ENCODE results near the gene FBXO36.
"Not testable (repeated sequence)": the region's sequence is repeated elsewhere in the genome, so short reads cannot be mapped to it uniquely, and the experiment has no call there.

Gene FBXO36

GRCh38 chr2:229914171-229914570 lies 8.1 kb upstream of the FBXO36 start:
- DNase-seq, result no peak

- no peak for DNase-seq
Observed at GRCh38 chr2:229917793-229918192, 4.5 kb upstream of the FBXO36 start.

GRCh38 chr2:229920011-229920641 lies 2.2 kb upstream of the FBXO36 start:
- DNase-seq, result peak; percentile 2

GRCh38 chr2:229921101-229921891 lies 1.0 kb upstream of the FBXO36 start:
- DNase-seq, result peak; percentile 1

- peak; percentile 85 for DNase-seq
Observed at GRCh38 chr2:229921892-229922448, 333 bp upstream of the FBXO36 start, which contains the start of gene TRIP12. Gene TRIP12 (minus strand): TSS chr2:229922009. CDS start chr2:229880079, 41,930 bp downstream.

- not testable (repeated sequence) for DNase-seq
Observed at GRCh38 chr2:229924541-229924940, 2.2 kb downstream of the FBXO36 start.

GRCh38 chr2:229925201-229925600 lies 2.9 kb downstream of the FBXO36 start:
- no peak for DNase-seq

GRCh38 chr2:229927817-229928321 lies 5.6 kb downstream of the FBXO36 start:
- DNase-seq, result no peak

GRCh38 chr2:229930656-229931055 lies 8.4 kb downstream of the FBXO36 start:
- no peak for DNase-seq

- DNase-seq, result no peak
Observed at GRCh38 chr2:229931241-229931640, 8.9 kb downstream of the FBXO36 start.

- no peak for DNase-seq
Observed at GRCh38 chr2:229937537-229937936, 15.2 kb downstream of the FBXO36 start.

- no peak for DNase-seq
Observed at GRCh38 chr2:229942671-229943070, 20.4 kb downstream of the FBXO36 start.

- DNase-seq, result no peak
Observed at GRCh38 chr2:229943171-229943570, 20.9 kb downstream of the FBXO36 start.

GRCh38 chr2:229943770-229944449 lies 21.6 kb downstream of the FBXO36 start:
- no peak for DNase-seq

- no peak for DNase-seq
Observed at GRCh38 chr2:229945975-229946374, 23.7 kb downstream of the FBXO36 start.

GRCh38 chr2:229947544-229947943 lies 25.2 kb downstream of the FBXO36 start:
- no peak for DNase-seq

- DNase-seq, result no peak
Observed at GRCh38 chr2:229952256-229952835, 30.0 kb downstream of the FBXO36 start.

- no peak for DNase-seq
Observed at GRCh38 chr2:229955663-229956062, 33.4 kb downstream of the FBXO36 start.

GRCh38 chr2:229956491-229956890 lies 34.2 kb downstream of the FBXO36 start:
- no peak for DNase-seq

- not testable (repeated sequence) for DNase-seq
Observed at GRCh38 chr2:229963596-229963995, 41.3 kb downstream of the FBXO36 start.

GRCh38 chr2:229969921-229970320 lies 47.6 kb downstream of the FBXO36 start:
- no peak for DNase-seq

GRCh38 chr2:229970406-229970805 lies 48.1 kb downstream of the FBXO36 start:
- no peak for DNase-seq

GRCh38 chr2:229971298-229971790 lies 49.0 kb downstream of the FBXO36 start:
- DNase-seq, result no peak
